Ovary (tissue), 9 donors: Measurements from ENCODE around the gene PSMB8. TPM values are rescaled to one million over a fixed set of nuclear protein-coding genes. Genes with fewer than 3 reads are reported as not detected.

ENCODE experiments used
- DNase-seq, 5 donors: peaks; one replicate each; pipeline ENCODE4 v3.0.0-alpha.2; 2019 to 2020
- H3K27ac ChIP-seq, 2 donors: fragments of 200-600 bp; one replicate each; pipeline versions ENCODE4 v1.5.1 to v1.8.0; 2019 to 2022
- H3K27me3 ChIP-seq: fragments of 200-600 bp; one replicate; pipeline ENCODE4 v1.8.0; 2022
- H3K36me3 ChIP-seq: fragments of 200-600 bp; sonication (generic); one replicate; pipeline ENCODE4 v1.5.1; 2019
- H3K4me1 ChIP-seq: one replicate; pipeline ENCODE4 v1.8.1; 2013; ENCODE audit warnings: mild to moderate bottlenecking, moderate library complexity; ENCODE audit not compliant: insufficient read depth
- H3K4me3 ChIP-seq: fragments of 200-600 bp; sonication (generic); one replicate; pipeline ENCODE4 v1.5.1; 2017
- H3K9me3 ChIP-seq, 2 donors: fragments of 200-600 bp in 1 of 2; sonication (generic) in 1 of 2; one replicate each; pipeline versions ENCODE4 v1.5.1 to v1.8.1; 2013 to 2019; ENCODE audit warnings: mild to moderate bottlenecking in 1 of 2, moderate library complexity in 1 of 2
- EP300 ChIP-seq: sonication (generic); formaldehyde crosslinking; IDR thresholded peaks from one replicate; pipeline ENCODE4 v1.6.1; 2017; ENCODE audit warnings: antibody characterized with exemption
- POLR2A ChIP-seq: fragments of 450-650 bp; IDR thresholded peaks from one replicate; pipeline ENCODE4 v1.6.1; 2017; ENCODE audit warnings: antibody characterized with exemption, mild to moderate bottlenecking, moderate library complexity
- WGBS, 3 donors: extraction: QIAGEN DNeasy Blood & Tissue Kit in 1 of 3; methylation state at CpG; one replicate each; pipeline versions ENCODE4 v1.1.5 to v1.1.7; 2013 to 2017; 5-methylcytosine and 5-hydroxymethylcytosine counted together
- intact Hi-C, 4 donors: fragments of 100-400 bp; cut with DNase I; formaldehyde crosslinking; loops; one replicate each; pipeline versions ENCODE4 v1.11.0 to v1.15.1; 2022 to 2023
- polyA plus RNA-seq, 2 donors: library from polyadenylated mRNA; stranded (reverse); fragments of 200-250 nt in 1 of 2; fragments of 350-450 nt in 1 of 2; fragmentation: Illumina TruSeq in 1 of 2; extraction: RNeasy Lipid Tissue Mini Kit (QIAGEN cat#74804) in 1 of 2; gene quantifications; one replicate each; pipeline ENCODE4 v1.2.3, GENCODE V29; 2013 to 2014
- total RNA-seq, 7 donors: library from RNA; depleted of rRNA in 2 of 7; stranded (reverse); fragments of >200 nt in 2 of 7; fragmentation: NEBNext Ultra II Directional in 3 of 7; extraction: Animal tissue kit (Norgen Biotek cat#: 25700) in 3 of 7; gene quantifications; one replicate each; pipeline versions ENCODE4 v1.1.0 to v1.2.4, GENCODE V29; 2016 to 2023
- TF ChIP-seq, protein P1 (sequence below), 3 donors: fragments of 450-650 bp in 2 of 3; fragments of 200-600 bp in 1 of 3; IDR thresholded peaks; one replicate each; pipeline versions ENCODE4 v1.5.1 to v1.8.0; 2016 to 2022; ENCODE audit warnings: antibody characterized with exemption in 3 of 3, mild to moderate bottlenecking in 1 of 3
- donor health status: DM: no; HTN: no; CAD: no; lungs with moderate emphysema.
- donor health status: DM: no; HTN: no; CAD: no.
- donor health status: Bipolar disorder and iron deficiency.
- donor health status: DM: yes; HTN: yes; CAD: no.
- donor health status: DM: no; HTN: no; CAD: no.
- donor health status: DM: yes; HTN: yes; CAD: no.

Gene PSMB8
- total and polyA plus RNA-seq, 9 donors, result 28.9 to 103 (median 38.0) TPM

DNA sequence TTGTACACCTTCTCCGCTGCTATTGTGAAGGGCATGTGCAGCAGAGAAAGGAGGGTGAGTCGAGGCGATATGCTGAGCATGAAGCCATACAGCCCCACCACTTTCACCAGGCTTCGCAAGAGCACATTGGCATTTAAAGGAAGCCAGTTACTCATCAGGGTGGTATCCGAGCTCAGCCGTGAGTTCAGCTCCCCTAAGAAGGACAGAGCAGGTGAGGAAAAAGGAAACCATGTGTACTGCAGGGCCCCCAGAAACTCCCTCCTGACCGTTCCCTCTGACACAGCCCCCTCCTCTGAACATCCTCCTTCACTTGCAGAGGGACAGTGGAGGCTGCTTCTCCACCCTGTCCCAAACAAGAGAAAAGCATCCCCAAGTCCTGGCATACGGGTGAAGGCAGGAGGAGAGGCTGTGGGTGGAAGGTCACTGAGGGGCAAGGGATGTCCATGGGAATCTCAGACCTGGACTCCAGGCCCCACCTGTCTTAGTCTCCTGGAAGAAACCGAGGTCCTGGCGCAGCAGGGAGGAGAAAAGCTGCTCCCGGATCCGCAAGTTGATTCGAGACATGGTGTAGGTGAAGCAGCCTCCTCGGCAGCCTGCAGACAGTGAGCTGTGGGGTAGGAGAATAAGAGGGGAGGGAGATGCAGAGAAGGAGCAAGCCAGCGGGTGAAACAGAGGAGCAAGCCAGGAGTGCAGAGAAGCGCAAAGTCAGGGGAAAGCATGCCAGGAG, 8.5 kb downstream of the PSMB8 start:
- H3K36me3 ChIP-seq, result no peaks in the 10 kb centered on the region
- intact Hi-C loops, result loop anchor here in 2 of 4 donors (5.0 kb wide), 1 partner anchor 37 kb away; no protein-coding TSS in a partner anchor
- H3K27ac ChIP-seq, result no peak overlapping the region
- peaks cover 4% of the 10 kb centered on the region for H3K4me1 ChIP-seq
- no peak overlapping the region for H3K4me3 ChIP-seq
- H3K9me3 ChIP-seq, result no peaks in the 10 kb centered on the region
- no peaks in the 10 kb centered on the region for H3K27me3 ChIP-seq
- TF ChIP-seq POLR2A (no peak), EP300 (no peak)
- TF ChIP-seq, protein P1, sequence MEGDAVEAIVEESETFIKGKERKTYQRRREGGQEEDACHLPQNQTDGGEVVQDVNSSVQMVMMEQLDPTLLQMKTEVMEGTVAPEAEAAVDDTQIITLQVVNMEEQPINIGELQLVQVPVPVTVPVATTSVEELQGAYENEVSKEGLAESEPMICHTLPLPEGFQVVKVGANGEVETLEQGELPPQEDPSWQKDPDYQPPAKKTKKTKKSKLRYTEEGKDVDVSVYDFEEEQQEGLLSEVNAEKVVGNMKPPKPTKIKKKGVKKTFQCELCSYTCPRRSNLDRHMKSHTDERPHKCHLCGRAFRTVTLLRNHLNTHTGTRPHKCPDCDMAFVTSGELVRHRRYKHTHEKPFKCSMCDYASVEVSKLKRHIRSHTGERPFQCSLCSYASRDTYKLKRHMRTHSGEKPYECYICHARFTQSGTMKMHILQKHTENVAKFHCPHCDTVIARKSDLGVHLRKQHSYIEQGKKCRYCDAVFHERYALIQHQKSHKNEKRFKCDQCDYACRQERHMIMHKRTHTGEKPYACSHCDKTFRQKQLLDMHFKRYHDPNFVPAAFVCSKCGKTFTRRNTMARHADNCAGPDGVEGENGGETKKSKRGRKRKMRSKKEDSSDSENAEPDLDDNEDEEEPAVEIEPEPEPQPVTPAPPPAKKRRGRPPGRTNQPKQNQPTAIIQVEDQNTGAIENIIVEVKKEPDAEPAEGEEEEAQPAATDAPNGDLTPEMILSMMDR (IDR thresholded peaks at IDR 0.05), result no peak
- WGBS, 3 donors, result 94% methylated on average over 16 of the region's 16 CpGs
- no peak for DNase-seq

DNA sequence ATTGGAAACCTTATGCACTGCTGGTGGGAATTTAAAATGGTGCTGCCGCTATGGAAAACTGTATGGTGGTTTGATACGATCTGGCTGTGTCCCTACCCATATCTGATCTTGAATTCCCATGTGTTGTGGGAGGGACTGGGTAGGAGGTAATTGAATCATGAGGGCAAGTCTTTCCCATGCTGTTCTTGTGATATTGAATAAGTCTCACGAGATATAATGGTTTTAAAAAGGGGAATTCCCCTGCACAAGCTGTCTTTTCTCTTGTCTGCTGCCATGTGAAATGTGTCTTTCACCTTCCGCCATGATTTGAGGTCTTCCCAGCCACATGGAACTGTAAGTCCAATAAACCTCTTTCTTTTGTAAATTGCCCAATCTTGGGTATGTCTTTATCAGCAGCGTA, 10.2 kb downstream of the PSMB8 start:
- no peak for TF ChIP-seq EP300
- TF ChIP-seq, protein P1 (IDR thresholded peaks at IDR 0.05), result no peak
- TF ChIP-seq POLR2A, result no peak
- Histone ChIP-seq H3K36me3 (no peaks in the 10 kb centered on the region), H3K4me1 (peaks cover 4% of the 10 kb centered on the region), H3K27ac (no peak overlapping the region), H3K27me3 (no peaks in the 10 kb centered on the region), H3K9me3 (no peaks in the 10 kb centered on the region), H3K4me3 (no peak overlapping the region)
- 87 to 93% (median 89%) methylated on average over 5 of the region's 5 CpGs for WGBS, 3 donors
- DNase-seq, result no peak
- intact Hi-C loops, result no loop called here

DNA sequence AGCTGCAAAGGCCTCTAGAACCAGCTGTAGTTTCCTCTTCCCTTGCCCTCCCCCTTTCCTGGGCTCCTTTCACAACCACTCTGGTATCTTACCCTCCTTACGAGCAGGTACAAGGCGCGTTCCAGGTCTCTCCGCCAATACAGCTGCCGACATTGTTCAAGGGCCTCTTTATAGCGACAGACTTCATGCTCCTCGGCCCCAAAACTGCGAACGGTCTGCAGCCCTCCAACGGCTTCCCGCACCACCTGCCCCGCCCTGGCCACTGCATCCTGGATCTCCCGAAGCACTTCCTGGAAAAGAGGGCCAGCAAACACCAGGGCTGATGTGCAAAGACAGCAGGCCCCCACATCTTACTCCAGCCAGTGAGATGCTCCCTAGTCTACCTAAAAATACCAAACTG, 11.3 kb downstream of the PSMB8 start:
- Histone ChIP-seq H3K9me3 (no peaks in the 10 kb centered on the region), H3K27ac (no peak overlapping the region), H3K4me1 (peaks cover 2% of the 10 kb centered on the region), H3K36me3 (no peaks in the 10 kb centered on the region), H3K27me3 (no peaks in the 10 kb centered on the region), H3K4me3 (no peak overlapping the region)
- TF ChIP-seq, protein P1 (IDR thresholded peaks at IDR 0.05), result no peak
- TF ChIP-seq EP300 (no peak), POLR2A (no peak)
- no peak for DNase-seq
- intact Hi-C loops, result no loop called here
- WGBS, 3 donors, result 81 to 86% (median 84%) methylated on average over 13 of the region's 13 CpGs

DNA sequence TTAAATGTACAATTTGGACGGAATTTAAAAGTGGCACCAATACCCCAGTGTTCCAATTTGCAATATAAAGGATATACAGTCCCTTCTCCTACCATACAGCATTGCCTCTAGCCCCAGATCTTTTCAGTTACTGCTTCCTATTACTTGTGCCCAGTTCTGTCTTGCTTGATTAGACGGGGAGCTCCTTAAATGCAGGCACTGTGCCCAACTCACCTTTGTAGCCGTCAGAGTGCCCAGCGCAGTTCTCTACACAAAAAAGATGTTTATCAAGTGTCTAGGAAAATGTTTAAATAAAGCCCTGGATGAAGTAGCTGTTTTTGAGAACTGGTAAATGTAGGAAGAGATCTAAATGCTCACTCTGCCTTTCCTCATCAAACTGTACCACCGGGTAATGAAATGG, 12.9 kb downstream of the PSMB8 start:
- H3K9me3 ChIP-seq, result no peaks in the 10 kb centered on the region
- no peaks in the 10 kb centered on the region for H3K36me3 ChIP-seq
- 81 to 92% (median 88%) methylated on average over 5 of the region's 5 CpGs for WGBS, 3 donors
- intact Hi-C loops, result no loop called here
- no peaks in the 10 kb centered on the region for H3K27me3 ChIP-seq
- TF ChIP-seq POLR2A (no peak), EP300 (no peak)
- TF ChIP-seq, protein P1 (IDR thresholded peaks at IDR 0.05), result no peak
- DNase-seq, result no peak
- no peak overlapping the region for H3K27ac ChIP-seq
- no peaks in the 10 kb centered on the region for H3K4me1 ChIP-seq
- no peak overlapping the region for H3K4me3 ChIP-seq
